Measurements from ENCODE around the gene SULT1A2.

- no peak for TF ChIP-seq CTCF (conservative IDR thresholded peaks at IDR 0.05; ENCODE audit: low read length)
- no peak for TF ChIP-seq EZH2phosphoT487 (IDR thresholded peaks at IDR 0.05; ENCODE audit: borderline replicate concordance)
Measured at GRCh38 chr16:28621481-28622155, 24.8 kb upstream of the SULT1A2 start.

All from Loucy (cell line).